ENCODE data around the gene POU2F1. TPM values are rescaled to one million over a fixed set of nuclear protein-coding genes. Genes with fewer than 3 reads are reported as not detected.

Gene POU2F1
- total and polyA plus RNA-seq, 4 donors: 0.93 to 10.5 (median 6.5) TPM

DNA sequence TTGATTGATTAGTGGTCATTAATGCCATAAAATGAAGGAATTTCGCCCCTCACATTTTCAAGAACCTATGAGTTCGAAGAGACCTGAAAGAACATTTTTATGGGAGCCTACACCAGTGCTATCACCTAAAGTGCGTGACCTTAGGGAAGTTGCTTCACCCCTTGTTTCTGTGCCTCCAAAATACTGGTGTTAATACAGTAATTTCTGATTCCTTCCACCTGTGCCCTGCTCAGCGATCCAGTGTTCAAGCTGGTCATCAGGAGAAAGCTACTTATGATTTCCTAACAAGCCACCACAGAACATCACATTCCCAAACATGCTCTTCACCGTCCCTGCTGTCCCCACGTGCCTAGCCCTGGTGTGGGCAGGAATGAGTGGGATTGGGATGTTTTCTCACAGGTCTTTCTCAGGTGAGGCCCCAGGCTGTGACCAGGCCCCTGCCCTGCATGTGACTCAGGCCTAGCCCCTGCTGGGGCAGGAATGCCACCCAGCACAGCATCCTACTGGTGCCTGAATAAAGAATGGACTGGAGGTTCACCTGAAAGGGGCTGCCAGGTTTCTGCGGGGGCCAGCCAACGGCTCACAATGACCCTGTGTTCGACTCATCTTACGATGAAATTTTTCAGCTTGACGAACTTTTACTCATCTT, 237.4 kb downstream of the POU2F1 start (continued):
- TF ChIP-seq, protein P1, sequence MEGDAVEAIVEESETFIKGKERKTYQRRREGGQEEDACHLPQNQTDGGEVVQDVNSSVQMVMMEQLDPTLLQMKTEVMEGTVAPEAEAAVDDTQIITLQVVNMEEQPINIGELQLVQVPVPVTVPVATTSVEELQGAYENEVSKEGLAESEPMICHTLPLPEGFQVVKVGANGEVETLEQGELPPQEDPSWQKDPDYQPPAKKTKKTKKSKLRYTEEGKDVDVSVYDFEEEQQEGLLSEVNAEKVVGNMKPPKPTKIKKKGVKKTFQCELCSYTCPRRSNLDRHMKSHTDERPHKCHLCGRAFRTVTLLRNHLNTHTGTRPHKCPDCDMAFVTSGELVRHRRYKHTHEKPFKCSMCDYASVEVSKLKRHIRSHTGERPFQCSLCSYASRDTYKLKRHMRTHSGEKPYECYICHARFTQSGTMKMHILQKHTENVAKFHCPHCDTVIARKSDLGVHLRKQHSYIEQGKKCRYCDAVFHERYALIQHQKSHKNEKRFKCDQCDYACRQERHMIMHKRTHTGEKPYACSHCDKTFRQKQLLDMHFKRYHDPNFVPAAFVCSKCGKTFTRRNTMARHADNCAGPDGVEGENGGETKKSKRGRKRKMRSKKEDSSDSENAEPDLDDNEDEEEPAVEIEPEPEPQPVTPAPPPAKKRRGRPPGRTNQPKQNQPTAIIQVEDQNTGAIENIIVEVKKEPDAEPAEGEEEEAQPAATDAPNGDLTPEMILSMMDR (IDR thresholded peaks at IDR 0.05; ENCODE audit: low read depth, low read length, missing input control): no peak
- no peak for TF ChIP-seq HNF4G (IDR thresholded peaks at IDR 0.05)

DNA sequence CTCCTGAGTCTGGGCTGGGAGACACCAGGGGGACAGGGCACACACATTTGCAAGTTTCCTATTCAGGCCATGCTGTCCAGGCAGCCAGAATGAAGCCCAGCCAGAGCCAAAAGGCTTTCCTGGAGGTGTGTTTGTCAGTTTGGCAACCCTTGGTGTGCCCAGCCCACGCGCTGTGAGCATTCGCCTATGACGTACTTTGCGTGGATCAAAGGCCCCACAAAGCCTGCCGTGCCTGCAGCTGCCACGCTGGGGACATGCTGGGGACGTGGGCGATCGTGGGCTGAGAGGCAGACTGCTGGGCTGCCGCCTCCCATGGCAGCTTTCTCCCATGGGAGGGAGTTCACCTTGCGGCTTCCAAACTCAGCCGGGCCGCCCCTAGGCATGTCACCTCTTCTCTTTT, 240.2 kb downstream of the POU2F1 start:
- H3K4me1 ChIP-seq (ENCODE audit: control insufficient read depth in 4 of 4, insufficient read depth in 4 of 4, low read length in 3 of 4): peaks cover 0 to 6% (median 1%) of the 10 kb centered on the region in 4 donors
- no peaks in the 10 kb centered on the region for H3K27me3 ChIP-seq (ENCODE audit: control insufficient read depth in 4 of 4, insufficient read depth in 4 of 4, low read length in 3 of 4)
- DNase-seq (ENCODE audit: low spot score): no peak
- H3K27ac ChIP-seq (ENCODE audit: low read depth in 1 of 2, low read length in 2 of 2): no peak overlapping the region
- no peaks in the 10 kb centered on the region for H3K9me3 ChIP-seq (ENCODE audit: control insufficient read depth in 4 of 4, low read length in 3 of 4)
- TF ChIP-seq, protein P2, sequence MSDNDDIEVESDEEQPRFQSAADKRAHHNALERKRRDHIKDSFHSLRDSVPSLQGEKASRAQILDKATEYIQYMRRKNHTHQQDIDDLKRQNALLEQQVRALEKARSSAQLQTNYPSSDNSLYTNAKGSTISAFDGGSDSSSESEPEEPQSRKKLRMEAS (IDR thresholded peaks at IDR 0.05): no peak
- no peak overlapping the region for H3K4me3 ChIP-seq (ENCODE audit: low read depth in 1 of 3, low read length in 3 of 3)
- 95% methylated on average over 14 of the region's 14 CpGs for WGBS
- no peak overlapping the region for H3K9ac ChIP-seq (ENCODE audit: low read depth in 1 of 2, low read length in 2 of 2)
- H3K36me3 ChIP-seq (ENCODE audit: control insufficient read depth in 4 of 4, insufficient read depth in 3 of 4, low read depth in 1 of 4, low read length in 3 of 4): no peaks in the 10 kb centered on the region

DNA sequence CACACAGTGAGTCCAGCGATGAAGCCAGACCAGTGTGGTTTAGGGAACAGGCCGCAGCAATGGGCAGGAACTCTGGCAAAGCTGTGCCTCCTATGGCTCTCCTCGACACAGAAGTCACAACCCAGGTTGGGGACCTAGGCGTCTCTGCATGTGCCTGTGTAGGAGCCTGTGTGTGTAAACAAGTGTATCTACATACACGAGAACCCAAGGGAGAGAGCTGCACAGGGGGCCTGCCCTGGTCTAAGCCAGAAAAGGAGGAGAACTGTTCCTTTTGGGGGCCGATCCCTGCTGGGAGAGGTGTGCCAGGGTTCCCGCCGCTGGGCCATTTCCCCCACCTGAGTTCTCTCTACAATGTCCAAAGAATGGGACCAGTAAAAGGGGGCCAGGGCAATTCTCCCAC, 241.7 kb downstream of the POU2F1 start:
- 94% methylated on average over 8 of the region's 8 CpGs for WGBS
- DNase-seq (ENCODE audit: low spot score): no peak

DNA sequence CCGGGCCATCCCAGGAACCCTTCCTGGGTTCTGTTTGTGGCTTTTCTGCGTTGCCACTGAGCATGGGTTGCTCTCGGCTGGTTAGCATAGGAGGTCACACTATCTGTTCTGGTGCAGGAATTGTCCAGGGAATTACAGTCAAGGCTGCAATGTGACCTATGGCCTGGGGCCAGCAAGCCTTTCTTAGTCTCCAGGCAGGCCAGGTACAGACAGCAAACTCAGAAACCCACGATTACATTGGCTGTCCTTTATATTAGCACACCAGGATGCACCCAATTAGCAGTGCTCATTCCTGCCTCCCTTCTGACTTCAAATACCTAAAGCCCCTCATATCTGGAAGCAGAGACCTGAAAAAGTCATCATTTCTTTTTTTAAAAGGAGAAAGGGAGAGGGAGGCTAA, 242.4 kb downstream of the POU2F1 start:
- DNase-seq (ENCODE audit: low spot score): no peak
- Histone ChIP-seq H3K4me3 (ENCODE audit: low read depth in 1 of 3, low read length in 3 of 3) (no peak overlapping the region), H3K9me3 (ENCODE audit: control insufficient read depth in 4 of 4, low read length in 3 of 4) (no peaks in the 10 kb centered on the region), H3K36me3 (ENCODE audit: control insufficient read depth in 4 of 4, insufficient read depth in 3 of 4, low read depth in 1 of 4, low read length in 3 of 4) (no peaks in the 10 kb centered on the region), H3K27ac (ENCODE audit: low read depth in 1 of 2, low read length in 2 of 2) (no peak overlapping the region), H3K4me1 (ENCODE audit: control insufficient read depth in 4 of 4, insufficient read depth in 4 of 4, low read length in 3 of 4) (peaks cover 0 to 5% (median 2%) of the 10 kb centered on the region in 4 donors), H3K27me3 (ENCODE audit: control insufficient read depth in 4 of 4, insufficient read depth in 4 of 4, low read length in 3 of 4) (no peaks in the 10 kb centered on the region), H3K9ac (ENCODE audit: low read depth in 1 of 2, low read length in 2 of 2) (no peak overlapping the region)
- TF ChIP-seq JUND (IDR thresholded peaks at IDR 0.05): no peak
- no peak for TF ChIP-seq RAD21 (IDR thresholded peaks at IDR 0.05)
- TF ChIP-seq HNF4A (conservative IDR thresholded peaks at IDR 0.05): no peak
- TF ChIP-seq, protein P2 (IDR thresholded peaks at IDR 0.05): no peak
- TF ChIP-seq, protein P3, sequence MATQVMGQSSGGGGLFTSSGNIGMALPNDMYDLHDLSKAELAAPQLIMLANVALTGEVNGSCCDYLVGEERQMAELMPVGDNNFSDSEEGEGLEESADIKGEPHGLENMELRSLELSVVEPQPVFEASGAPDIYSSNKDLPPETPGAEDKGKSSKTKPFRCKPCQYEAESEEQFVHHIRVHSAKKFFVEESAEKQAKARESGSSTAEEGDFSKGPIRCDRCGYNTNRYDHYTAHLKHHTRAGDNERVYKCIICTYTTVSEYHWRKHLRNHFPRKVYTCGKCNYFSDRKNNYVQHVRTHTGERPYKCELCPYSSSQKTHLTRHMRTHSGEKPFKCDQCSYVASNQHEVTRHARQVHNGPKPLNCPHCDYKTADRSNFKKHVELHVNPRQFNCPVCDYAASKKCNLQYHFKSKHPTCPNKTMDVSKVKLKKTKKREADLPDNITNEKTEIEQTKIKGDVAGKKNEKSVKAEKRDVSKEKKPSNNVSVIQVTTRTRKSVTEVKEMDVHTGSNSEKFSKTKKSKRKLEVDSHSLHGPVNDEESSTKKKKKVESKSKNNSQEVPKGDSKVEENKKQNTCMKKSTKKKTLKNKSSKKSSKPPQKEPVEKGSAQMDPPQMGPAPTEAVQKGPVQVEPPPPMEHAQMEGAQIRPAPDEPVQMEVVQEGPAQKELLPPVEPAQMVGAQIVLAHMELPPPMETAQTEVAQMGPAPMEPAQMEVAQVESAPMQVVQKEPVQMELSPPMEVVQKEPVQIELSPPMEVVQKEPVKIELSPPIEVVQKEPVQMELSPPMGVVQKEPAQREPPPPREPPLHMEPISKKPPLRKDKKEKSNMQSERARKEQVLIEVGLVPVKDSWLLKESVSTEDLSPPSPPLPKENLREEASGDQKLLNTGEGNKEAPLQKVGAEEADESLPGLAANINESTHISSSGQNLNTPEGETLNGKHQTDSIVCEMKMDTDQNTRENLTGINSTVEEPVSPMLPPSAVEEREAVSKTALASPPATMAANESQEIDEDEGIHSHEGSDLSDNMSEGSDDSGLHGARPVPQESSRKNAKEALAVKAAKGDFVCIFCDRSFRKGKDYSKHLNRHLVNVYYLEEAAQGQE (IDR thresholded peaks at IDR 0.05): no peak
- WGBS: 75% methylated on average over 4 of the region's 4 CpGs

More for the DNA sequence above, 241.7 kb downstream of the POU2F1 start:
- Histone ChIP-seq H3K36me3 (ENCODE audit: control insufficient read depth in 4 of 4, insufficient read depth in 3 of 4, low read depth in 1 of 4, low read length in 3 of 4) (no peaks in the 10 kb centered on the region), H3K27ac (ENCODE audit: low read depth in 1 of 2, low read length in 2 of 2) (no peak overlapping the region), H3K4me3 (ENCODE audit: low read depth in 1 of 3, low read length in 3 of 3) (no peak overlapping the region), H3K9me3 (ENCODE audit: control insufficient read depth in 4 of 4, low read length in 3 of 4) (no peaks in the 10 kb centered on the region), H3K9ac (ENCODE audit: low read depth in 1 of 2, low read length in 2 of 2) (no peak overlapping the region), H3K4me1 (ENCODE audit: control insufficient read depth in 4 of 4, insufficient read depth in 4 of 4, low read length in 3 of 4) (peaks cover 0 to 5% (median 2%) of the 10 kb centered on the region in 4 donors), H3K27me3 (ENCODE audit: control insufficient read depth in 4 of 4, insufficient read depth in 4 of 4, low read length in 3 of 4) (no peaks in the 10 kb centered on the region)
- no peak for TF ChIP-seq HNF4A (conservative IDR thresholded peaks at IDR 0.05)
